Spleen (tissue), 11 donors: ENCODE results near the gene SIRT3. TPM values are rescaled to one million over a fixed set of nuclear protein-coding genes. Genes with fewer than 3 reads are reported as not detected.

Experiments
- DNase-seq: peaks from one replicate; pipeline ENCODE4 v3.0.0-alpha.2; 2020
- H3K27ac ChIP-seq, 8 donors: fragments of 200-600 bp; sonication (generic) in 7 of 8; 1 replicate in 4 of 8; 2 replicates in 4 of 8; pipeline versions ENCODE4 v1.5.0 to v1.8.0; 2016 to 2021; ENCODE audit warnings: inconsistent platforms in 4 of 8, mild to moderate bottlenecking in 4 of 8, moderate library complexity in 1 of 8
- H3K27me3 ChIP-seq, 7 donors: fragments of 200-600 bp; sonication (generic) in 6 of 7; replicated peaks in 1 of 7; 1 replicate in 4 of 7; 2 replicates in 3 of 7; pipeline versions ENCODE4 v1.5.0 to v1.8.0; 2016 to 2021; ENCODE audit warnings: inconsistent platforms in 3 of 7, mild to moderate bottlenecking in 1 of 7
- H3K36me3 ChIP-seq, 6 donors: fragments of 200-600 bp; sonication (generic) in 5 of 6; 1 replicate in 4 of 6; 2 replicates in 2 of 6; pipeline versions ENCODE4 v1.5.0 to v1.8.0; 2016 to 2021; ENCODE audit warnings: inconsistent platforms in 2 of 6
- H3K4me1 ChIP-seq, 6 donors: fragments of 200-600 bp; sonication (generic) in 5 of 6; 1 replicate in 3 of 6; 2 replicates in 3 of 6; pipeline versions ENCODE4 v1.5.0 to v1.8.0; 2016 to 2021; ENCODE audit warnings: inconsistent platforms in 3 of 6
- H3K4me3 ChIP-seq, 8 donors: fragments of 200-600 bp; sonication (generic) in 7 of 8; 1 replicate in 4 of 8; 2 replicates in 4 of 8; pipeline versions ENCODE4 v1.5.0 to v1.8.0; 2016 to 2021; ENCODE audit warnings: inconsistent platforms in 4 of 8, mild to moderate bottlenecking in 4 of 8, moderate library complexity in 2 of 8
- H3K9me3 ChIP-seq, 8 donors: fragments of 200-600 bp; sonication (generic) in 7 of 8; 1 replicate in 4 of 8; 2 replicates in 4 of 8; pipeline versions ENCODE4 v1.5.0 to v1.8.0; 2016 to 2021; ENCODE audit warnings: inconsistent platforms in 4 of 8
- POLR2A ChIP-seq, 3 donors: fragments of 450-650 bp; IDR thresholded peaks; one replicate each; pipeline ENCODE4 v1.5.1; 2017; ENCODE audit warnings: antibody characterized with exemption in 3 of 3, mild to moderate bottlenecking in 1 of 3
- POLR2AphosphoS5 ChIP-seq, 3 donors: sonication (generic); formaldehyde crosslinking; IDR thresholded peaks; one replicate each; pipeline ENCODE4 v1.5.1; 2017; ENCODE audit warnings: antibody characterized with exemption in 3 of 3
- WGBS, 5 donors: extraction: QIAGEN DNeasy Blood & Tissue Kit in 3 of 5; methylation state at CpG; one replicate each; pipeline versions ENCODE4 v1.1.5 to v1.1.7; 2013 to 2018; 5-methylcytosine and 5-hydroxymethylcytosine counted together
- intact Hi-C: fragments of 100-400 bp; cut with DNase I; formaldehyde crosslinking; loops from one replicate; pipeline ENCODE4 v1.15.0; 2023; ENCODE audit warnings: low total_unique reads
- polyA plus RNA-seq, 3 donors: library from polyadenylated mRNA; stranded (reverse); fragments of 200-250 nt; gene quantifications; one replicate each; pipeline ENCODE4 v1.2.1, GENCODE V29; 2013
- total RNA-seq, 7 donors: library from RNA; depleted of rRNA in 3 of 7; stranded (reverse); fragments of >200 nt in 3 of 7; fragmentation: NEBNext Ultra II Directional in 4 of 7; extraction: Animal tissue kit (Norgen Biotek cat#: 25700) in 4 of 7; gene quantifications; one replicate each; pipeline versions ENCODE4 v1.1.0 to v1.2.1, GENCODE V29; 2016 to 2021
- TF ChIP-seq, protein P1 (sequence below), 11 experiments: fragments of 200-600 bp in 7 of 11; fragments of 450-650 bp in 4 of 11; sonication (generic) in 4 of 11; IDR thresholded peaks in 8 of 11; conservative IDR thresholded peaks in 3 of 11; 1 replicate in 7 of 11; 2 replicates in 4 of 11; pipeline versions ENCODE4 v1.4.0 to v1.8.0; 2016 to 2021; ENCODE audit warnings: antibody characterized with exemption in 11 of 11, inconsistent platforms in 4 of 11, mild to moderate bottlenecking in 1 of 11
- donor health status: healthy with polysubstance abuse.
- donor health status: DM: no; HTN: no; CAD: no; lungs with moderate emphysema.
- donor health status: DM: no; HTN: no; CAD: no.
- donor health status: Bipolar disorder and iron deficiency.
- donor health status: healthy.
- donor health status: DM: no; HTN: no; CAD: no.
- donor health status: DM: yes; HTN: yes; CAD: no.

SIRT3 gene
- total and polyA plus RNA-seq, 10 donors, result 11.9 to 28.8 (median 17.5) TPM

DNA sequence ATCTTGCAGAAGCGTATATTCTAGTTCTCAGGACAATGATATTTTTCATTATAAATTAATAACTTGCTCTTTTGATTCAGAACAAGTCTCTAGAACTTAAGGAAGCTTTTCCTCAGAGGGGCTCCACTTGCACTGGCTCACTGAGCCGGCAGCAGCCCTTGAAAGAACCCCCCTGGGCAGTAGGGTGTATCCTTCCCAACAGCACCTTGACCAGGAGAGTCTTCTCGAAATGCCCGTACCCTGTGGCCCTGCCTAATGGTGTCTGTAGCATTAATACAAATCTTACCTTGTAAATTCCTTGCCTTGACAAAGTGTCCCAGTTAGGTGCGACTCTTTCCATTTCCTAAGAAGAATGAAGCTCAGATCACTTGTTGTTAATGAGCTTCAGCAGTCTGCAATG, 14.1 kb upstream of the SIRT3 start:
- TF ChIP-seq, protein P1, sequence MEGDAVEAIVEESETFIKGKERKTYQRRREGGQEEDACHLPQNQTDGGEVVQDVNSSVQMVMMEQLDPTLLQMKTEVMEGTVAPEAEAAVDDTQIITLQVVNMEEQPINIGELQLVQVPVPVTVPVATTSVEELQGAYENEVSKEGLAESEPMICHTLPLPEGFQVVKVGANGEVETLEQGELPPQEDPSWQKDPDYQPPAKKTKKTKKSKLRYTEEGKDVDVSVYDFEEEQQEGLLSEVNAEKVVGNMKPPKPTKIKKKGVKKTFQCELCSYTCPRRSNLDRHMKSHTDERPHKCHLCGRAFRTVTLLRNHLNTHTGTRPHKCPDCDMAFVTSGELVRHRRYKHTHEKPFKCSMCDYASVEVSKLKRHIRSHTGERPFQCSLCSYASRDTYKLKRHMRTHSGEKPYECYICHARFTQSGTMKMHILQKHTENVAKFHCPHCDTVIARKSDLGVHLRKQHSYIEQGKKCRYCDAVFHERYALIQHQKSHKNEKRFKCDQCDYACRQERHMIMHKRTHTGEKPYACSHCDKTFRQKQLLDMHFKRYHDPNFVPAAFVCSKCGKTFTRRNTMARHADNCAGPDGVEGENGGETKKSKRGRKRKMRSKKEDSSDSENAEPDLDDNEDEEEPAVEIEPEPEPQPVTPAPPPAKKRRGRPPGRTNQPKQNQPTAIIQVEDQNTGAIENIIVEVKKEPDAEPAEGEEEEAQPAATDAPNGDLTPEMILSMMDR (IDR thresholded peaks at IDR 0.05 in 8 of 11, conservative IDR thresholded peaks at IDR 0.05 in 3 of 11), result no peak
- TF ChIP-seq POLR2A (IDR thresholded peaks at IDR 0.05) (no peak), POLR2AphosphoS5 (IDR thresholded peaks at IDR 0.05) (no peak)
- 89 to 94% (median 92%) methylated on average over 5 of the region's 5 CpGs for WGBS, 5 donors
- intact Hi-C loops, result loop anchor here (10.0 kb wide), 1 partner anchor 115 kb away; the partner anchor contains the start of gene B4GALNT4

DNA sequence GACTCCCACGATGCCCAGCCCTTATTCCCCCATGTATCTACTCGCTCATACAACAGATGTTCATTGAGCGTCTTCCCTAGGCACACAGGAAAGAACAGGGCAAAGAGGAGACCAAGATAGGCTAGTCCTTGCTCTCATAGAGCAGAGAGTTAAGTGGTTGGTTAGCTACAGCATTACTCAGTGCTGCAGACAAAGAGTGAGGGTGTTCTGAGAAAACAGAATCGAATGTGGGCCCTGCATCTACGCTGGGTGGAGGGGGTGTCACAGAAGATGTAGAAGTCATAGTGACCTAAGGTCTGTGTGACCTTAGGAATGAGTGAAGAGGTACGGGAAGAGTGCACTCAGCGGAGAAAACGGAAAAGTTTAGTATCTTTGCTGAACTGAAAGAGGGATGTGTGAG, 12.9 kb upstream of the SIRT3 start:
- WGBS, 5 donors, result 75 to 93% (median 84%) methylated on average over 8 of the region's 8 CpGs
- Histone ChIP-seq H3K4me1 (peaks cover 0 to 9% (median 0%) of the 10 kb centered on the region in 6 donors), H3K27me3 (no peaks in the 10 kb centered on the region), H3K9me3 (no peaks in the 10 kb centered on the region), H3K4me3 (no peak overlapping the region), H3K27ac (no peak overlapping the region), H3K36me3 (peaks cover 3 to 100% (median 88%) of the 10 kb centered on the region in 6 donors)
- intact Hi-C loops, result no loop called here
- no peak for DNase-seq
- peak in 1 of 3 donors; percentile 16 for TF ChIP-seq POLR2AphosphoS5 (IDR thresholded peaks at IDR 0.05)
- TF ChIP-seq, protein P1 (IDR thresholded peaks at IDR 0.05 in 8 of 11, conservative IDR thresholded peaks at IDR 0.05 in 3 of 11), result no peak

More for the DNA sequence above, 14.1 kb upstream of the SIRT3 start:
- Histone ChIP-seq H3K27ac (peak overlapping the region in 1 of 8 donors; percentile 44), H3K36me3 (peaks cover 3 to 88% (median 77%) of the 10 kb centered on the region in 6 donors), H3K9me3 (no peaks in the 10 kb centered on the region), H3K4me1 (peaks cover 0 to 9% (median 0%) of the 10 kb centered on the region in 6 donors), H3K27me3 (no peaks in the 10 kb centered on the region), H3K4me3 (no peak overlapping the region)
- DNase-seq, result no peak

DNA sequence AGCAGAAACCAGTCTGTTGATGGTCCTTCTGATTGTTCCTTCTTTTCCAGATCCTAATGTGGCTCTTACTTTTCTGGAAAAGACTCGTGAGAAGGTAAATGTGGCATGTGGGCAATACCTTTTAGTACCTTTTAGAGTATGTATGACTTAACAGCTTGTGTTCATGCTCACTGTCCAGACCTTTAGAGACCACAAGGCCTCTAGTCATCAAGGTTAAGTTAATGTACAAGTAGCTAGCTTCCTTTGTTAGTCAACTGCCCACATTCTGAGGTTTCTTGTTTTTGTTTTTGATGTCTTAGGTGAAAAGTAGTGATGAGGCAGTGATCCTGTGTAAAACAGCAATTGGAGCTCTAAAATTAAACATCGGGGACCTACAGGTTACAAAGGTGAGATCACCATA, 8.2 kb upstream of the SIRT3 start:
- peaks cover 0 to 23% (median 3%) of the 10 kb centered on the region in 6 donors for H3K4me1 ChIP-seq
- H3K36me3 ChIP-seq, result peaks cover 6 to 100% (median 84%) of the 10 kb centered on the region in 6 donors
- H3K4me3 ChIP-seq, result no peak overlapping the region
- no peak for DNase-seq
- no peaks in the 10 kb centered on the region for H3K9me3 ChIP-seq
- H3K27me3 ChIP-seq, result no peaks in the 10 kb centered on the region
- TF ChIP-seq, protein P1 (IDR thresholded peaks at IDR 0.05 in 8 of 11, conservative IDR thresholded peaks at IDR 0.05 in 3 of 11), result no peak
- TF ChIP-seq POLR2AphosphoS5 (IDR thresholded peaks at IDR 0.05) (no peak), POLR2A (IDR thresholded peaks at IDR 0.05) (no peak)
- intact Hi-C loops, result no loop called here
- WGBS, 5 donors, result 91 to 97% (median 95%) methylated on average over 2 of the region's 2 CpGs
- H3K27ac ChIP-seq, result no peak overlapping the region

DNA sequence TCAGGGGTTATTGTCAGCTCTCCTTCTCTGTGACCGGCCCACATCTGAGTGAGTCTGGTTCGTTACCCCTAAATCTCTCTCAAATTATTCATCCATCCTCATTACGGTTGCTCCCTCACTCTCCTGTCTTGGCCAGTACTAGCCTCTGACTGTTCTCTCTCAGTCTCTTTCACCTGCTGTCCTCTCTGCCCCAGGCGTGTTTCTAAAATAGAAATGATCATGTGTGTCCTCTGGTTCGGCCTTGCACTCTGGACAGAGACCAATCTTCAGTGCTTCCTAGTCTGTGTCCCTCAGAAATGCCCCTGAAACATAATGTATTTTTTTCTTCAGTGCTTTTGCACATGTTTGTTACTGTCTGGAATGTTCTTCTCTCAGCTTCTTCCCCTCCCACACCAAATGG, 5.5 kb upstream of the SIRT3 start:
- Histone ChIP-seq H3K9me3 (no peaks in the 10 kb centered on the region), H3K36me3 (peaks cover 2 to 85% (median 60%) of the 10 kb centered on the region in 6 donors), H3K27ac (no peak overlapping the region), H3K27me3 (no peaks in the 10 kb centered on the region), H3K4me1 (peaks cover 15 to 45% (median 26%) of the 10 kb centered on the region in 6 donors), H3K4me3 (no peak overlapping the region)
- no peak for TF ChIP-seq POLR2AphosphoS5 (IDR thresholded peaks at IDR 0.05)
- TF ChIP-seq, protein P1 (IDR thresholded peaks at IDR 0.05 in 8 of 11, conservative IDR thresholded peaks at IDR 0.05 in 3 of 11), result no peak
- TF ChIP-seq POLR2A (IDR thresholded peaks at IDR 0.05), result no peak
- no peak for DNase-seq
- WGBS, 5 donors, result 93 to 96% (median 95%) methylated on average over 5 of the region's 5 CpGs
- intact Hi-C loops, result no loop called here
